Fibroblast of villous mesenchyme (primary cell): ENCODE results near the gene LOXHD1. TPM values are rescaled to one million over a fixed set of nuclear protein-coding genes. Genes with fewer than 3 reads are reported as not detected.

Experiments
- DNase-seq: peaks from one replicate; pipeline ENCODE4 v3.0.0-alpha.2; 2010; ENCODE audit warnings: low read depth
- H3K4me3 ChIP-seq: 2 replicates; pipeline ENCODE4 v1.5.1; 2011; ENCODE audit warnings: low read depth, mild to moderate bottlenecking, low read length
- CTCF ChIP-seq: IDR thresholded peaks from 2 replicates; pipeline ENCODE4 v1.5.1; 2012; ENCODE audit warnings: low read depth, mild to moderate bottlenecking, low read length; ENCODE audit not compliant: insufficient read depth
- total RNA-seq: library from RNA; depleted of rRNA; stranded (reverse); fragments of >200 nt; gene quantifications from 2 replicates; pipeline ENCODE4 v1.2.3, GENCODE V29; 2012

The LOXHD1 gene
- total RNA-seq, 1 donor: not detected

DNA sequence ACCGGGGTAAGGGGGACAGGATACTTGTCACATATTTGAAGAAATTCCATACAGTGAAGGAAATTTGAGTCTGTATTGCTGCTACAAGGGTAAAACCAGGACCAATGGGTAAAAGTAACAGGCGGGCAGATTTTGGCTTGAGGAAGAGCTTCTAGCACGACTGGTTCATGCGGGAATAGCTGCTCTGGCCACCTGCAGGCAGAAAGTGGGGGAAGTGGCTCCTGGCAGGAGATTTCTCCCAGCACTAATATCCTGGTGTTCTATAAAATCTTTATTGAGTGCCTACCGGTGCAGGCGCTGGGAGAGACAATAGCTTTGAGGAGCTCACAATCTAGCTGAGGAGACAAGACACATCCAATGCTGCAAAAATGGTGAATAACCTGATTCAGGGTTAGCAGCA, 198.5 kb downstream of the LOXHD1 start:
- H3K4me3 ChIP-seq: no peak overlapping the region
- no peak for DNase-seq
- no peak for TF ChIP-seq CTCF

DNA sequence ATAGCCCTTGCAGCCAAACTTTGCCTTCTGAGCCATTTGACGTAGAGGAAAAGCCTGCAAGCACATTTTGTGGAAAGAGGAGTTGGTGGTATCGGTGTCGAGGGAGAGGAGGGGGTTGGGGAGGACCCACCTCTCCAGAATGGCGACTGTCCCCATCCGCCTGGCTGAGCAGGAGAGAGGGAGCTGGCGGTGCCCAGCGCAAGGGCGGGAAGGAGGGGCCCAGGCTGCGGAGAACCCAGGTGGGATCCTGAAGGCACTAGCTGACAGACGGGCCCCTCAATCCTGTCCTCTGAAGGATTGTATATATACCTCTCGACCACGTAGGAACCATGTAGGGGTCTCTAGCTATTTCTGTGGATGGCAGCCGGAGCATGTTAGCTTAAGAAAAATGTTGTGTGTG, 200.3 kb downstream of the LOXHD1 start:
- no peak for DNase-seq
- no peak for TF ChIP-seq CTCF
- no peak overlapping the region for H3K4me3 ChIP-seq

GRCh38 chr18:46452820-46453219, 204.2 kb downstream of the LOXHD1 start:
- DNase-seq: no peak
- TF ChIP-seq CTCF: no peak
- no peak overlapping the region for H3K4me3 ChIP-seq

GRCh38 chr18:46449499-46449898, 207.5 kb downstream of the LOXHD1 start:
- no peak for DNase-seq
- TF ChIP-seq CTCF: no peak
- H3K4me3 ChIP-seq: no peak overlapping the region

GRCh38 chr18:46449033-46449432, 208.0 kb downstream of the LOXHD1 start:
- DNase-seq: no peak

DNA sequence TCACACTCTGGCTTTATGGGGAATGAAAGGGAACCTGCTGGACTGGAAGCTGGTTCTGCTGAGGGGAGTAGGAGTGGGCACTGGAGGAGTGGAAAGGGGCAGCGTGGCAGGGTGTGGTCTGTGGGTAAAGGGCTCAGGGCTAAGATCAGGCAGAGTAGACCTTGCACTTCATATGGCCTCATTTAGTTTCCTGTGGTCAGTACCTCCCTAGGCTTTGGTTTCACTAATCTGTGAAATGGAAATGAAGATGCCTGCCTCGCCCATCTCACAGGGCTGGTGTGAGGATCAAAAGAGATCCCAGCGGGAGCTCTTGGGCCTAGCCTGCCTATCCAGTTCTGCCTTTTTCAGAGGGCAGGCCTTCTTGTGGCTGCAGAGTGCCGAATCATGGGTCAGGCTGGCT, 208.7 kb downstream of the LOXHD1 start:
- TF ChIP-seq CTCF: no peak
- no peak overlapping the region for H3K4me3 ChIP-seq
- no peak for DNase-seq

More at GRCh38 chr18:46449033-46449432, 208.0 kb downstream of the LOXHD1 start:
- H3K4me3 ChIP-seq: no peak overlapping the region
- TF ChIP-seq CTCF: no peak

- TF ChIP-seq CTCF: no peak
- DNase-seq: no peak
Observed at GRCh38 chr18:46447792-46448191, 209.2 kb downstream of the LOXHD1 start.

More at GRCh38 chr18:46447792-46448191, 209.2 kb downstream of the LOXHD1 start:
- no peak overlapping the region for H3K4me3 ChIP-seq
